ENCODE data around the gene GATA2.

Gene GATA2

DNA sequence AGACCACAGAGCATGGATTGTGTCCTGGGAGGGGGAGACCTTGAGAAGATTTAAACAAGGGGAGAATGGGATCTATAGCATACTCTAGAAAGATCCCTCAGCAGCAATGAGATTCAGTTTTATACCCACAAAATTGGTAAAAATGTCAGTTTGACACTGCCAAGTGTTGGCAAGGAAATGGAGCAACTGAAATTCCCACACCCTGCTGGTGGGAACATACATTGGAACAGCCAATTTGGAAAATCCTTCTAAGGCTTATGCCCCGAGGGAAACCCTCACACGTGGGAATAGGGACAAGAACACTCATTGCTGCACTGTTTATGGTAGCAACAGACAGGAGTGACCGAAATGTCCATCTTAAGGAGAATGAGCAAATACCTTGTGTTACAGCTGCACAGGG is 21.3 kb downstream of the GATA2 start:
- DNase-seq = no peak

DNA sequence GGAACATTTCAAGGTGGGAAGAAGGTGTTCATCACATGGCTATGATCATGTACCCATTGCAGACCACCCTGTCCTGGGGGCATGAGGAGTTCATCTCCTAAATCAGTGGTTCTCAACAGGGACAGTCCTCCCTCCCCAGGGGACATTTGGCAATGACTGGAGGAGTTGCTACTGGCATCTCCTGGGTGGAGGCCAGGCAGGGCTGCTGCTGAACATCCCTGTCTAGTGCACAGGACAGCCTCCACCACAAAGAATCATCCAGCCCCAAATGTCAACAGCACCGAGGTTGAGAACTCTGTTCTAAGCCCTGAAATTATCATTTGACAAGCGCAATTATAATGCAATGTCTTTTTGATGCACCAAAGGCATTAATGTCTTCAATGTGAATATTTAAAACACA is 21.9 kb downstream of the GATA2 start:
- DNase-seq = no peak

DNA sequence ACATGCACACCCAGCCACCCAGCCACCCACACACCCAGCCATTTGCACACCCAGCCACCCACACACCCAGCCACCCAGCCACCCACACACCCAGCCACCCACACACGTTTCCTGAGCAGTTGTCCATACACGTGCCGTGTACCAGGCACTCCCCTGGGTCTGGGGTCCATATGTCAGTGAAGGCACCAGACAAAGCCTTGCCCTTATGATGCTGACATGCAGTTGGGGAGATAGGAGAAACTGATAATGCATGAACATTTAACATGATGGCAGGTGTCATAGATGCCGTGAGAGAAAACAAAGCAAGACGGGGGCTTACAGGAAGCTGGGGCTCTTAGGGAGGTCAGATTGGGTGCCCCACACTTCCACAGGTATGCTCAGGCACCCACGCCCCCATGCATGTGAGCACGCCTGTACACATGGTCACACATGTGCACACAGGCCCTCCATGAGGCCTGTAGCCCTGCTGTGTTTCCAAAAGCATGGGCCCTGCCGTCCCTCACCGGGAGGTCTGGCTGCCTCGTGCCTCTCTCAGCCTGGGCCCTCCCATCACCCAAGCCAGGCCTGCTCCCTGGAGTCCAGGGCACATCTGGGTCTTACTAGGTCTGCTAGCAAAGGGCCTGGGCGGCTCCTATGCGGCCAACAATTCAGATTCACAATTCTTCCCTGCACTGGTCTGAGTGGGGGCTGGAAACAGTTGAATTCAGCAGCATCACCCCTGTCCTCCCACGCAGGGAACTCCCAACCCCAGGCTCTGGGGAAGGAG is 22.7 kb downstream of the GATA2 start:
- no peak for DNase-seq

DNA sequence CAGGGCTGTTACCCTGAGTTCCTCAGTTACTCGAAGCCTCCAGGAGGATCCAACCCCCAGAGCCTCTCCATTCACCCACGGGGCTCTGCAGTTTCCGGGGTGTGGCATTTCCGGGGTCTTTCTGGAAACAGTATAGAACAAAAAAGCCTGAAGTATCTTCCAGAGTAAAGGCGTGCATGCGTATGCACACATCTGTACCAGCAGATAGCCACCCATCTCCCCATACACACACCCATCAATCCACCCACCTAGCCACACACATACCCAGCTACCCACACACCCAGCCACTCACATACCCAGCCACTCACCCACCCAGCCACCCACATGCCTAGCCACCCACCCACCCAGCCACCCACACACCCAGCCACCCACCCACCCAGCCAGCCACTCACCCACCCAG is 23.4 kb downstream of the GATA2 start:
- no peak for DNase-seq

DNA sequence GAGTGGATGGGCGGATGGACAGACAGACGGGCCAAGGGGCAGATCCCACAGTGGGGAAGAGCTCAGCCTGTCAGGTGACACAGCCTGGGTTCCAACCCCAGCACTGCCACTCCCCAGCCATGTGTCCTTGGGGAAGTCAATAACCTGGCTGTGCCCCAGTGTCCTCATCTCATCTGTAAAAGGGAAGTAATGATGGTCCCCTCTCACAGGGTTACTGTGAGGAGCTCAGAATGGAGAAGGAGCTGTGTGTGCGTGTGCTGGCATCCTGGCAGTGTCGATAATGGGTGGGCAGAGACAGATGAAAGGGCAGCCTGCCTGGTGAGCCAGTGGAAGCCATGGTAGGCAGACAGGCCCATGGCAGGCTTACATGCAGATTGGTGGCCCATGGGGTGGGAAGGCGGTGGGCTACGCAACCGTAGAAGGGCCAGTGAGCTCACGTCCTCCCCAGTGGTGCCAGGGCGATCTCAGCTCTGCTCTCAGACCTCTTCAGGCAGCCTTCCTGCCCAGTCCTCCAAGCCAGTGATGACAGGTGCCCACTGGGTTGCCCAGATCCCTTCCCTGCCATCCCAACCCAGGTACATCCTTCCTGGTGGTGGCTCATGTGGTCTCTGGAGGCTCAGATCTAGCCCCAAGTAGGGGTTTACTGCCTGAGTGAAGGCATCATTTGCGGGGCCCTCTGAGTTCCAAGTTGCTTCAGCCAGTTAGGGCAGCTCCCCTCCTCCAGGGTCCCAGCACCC is 24.0 kb downstream of the GATA2 start:
- no peak for DNase-seq

DNA sequence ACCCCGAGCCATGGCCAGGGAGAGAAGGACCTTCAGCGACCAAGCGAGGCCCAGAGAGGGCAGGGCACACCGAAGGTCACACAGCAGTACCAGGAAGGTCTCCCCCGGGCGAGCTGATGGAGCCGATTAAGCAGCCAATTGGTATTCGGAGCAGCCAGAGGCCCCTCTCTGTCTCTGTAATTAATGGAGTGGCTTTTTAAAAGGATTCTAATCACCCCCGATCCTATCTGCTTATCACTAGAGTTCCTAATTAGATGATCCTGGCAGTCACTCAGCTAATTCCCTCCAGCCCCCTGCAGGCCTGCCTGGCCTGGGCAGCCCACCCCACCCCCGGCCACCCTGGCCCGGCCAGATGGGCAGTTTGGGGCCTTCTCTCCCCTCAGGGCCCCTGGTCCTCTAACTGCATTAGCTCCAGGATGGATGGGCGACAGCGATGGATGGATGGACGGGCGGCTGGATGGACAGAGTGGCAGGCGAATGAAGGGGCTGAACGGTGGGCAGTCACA is 24.7 kb downstream of the GATA2 start:
- no peak for DNase-seq

DNA sequence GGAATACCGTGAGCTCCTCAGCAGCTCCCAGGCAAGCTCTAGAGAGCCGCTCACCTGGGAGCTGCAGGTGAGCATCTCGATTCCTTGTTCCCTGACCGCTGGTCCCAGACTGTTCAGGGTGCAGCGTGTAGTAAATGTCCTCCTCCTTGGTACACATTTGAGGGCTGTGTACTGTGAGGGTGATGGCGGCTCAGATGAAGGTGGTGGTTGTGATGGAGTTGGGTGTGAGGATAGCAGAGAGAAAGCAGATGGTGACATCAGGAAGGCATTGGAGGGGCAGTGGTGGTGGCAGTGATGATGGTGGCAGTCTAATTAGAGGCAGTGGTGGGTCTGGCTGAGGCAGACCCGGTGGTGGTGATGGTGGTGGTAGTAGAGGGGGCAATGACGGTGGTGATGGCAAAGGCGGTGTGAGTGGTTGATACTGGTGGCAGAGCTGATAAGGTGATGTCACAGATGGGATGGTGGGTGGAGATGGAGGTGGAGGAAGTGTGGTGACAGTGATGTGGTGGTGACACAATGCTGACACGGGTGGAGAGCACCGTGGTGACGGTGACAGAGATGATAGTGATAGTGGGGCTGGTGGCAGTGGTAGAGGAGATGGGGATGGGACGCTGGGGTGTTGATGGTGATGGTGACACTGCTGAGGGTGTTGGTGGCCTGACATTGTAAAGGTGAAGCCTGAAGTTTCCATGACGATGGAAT is 26.0 kb downstream of the GATA2 start, which contains the start of gene DNAJB8:
Gene DNAJB8 (minus strand): TSS at position 51 of the 702 bp plus-strand sequence. CDS start 3,645 bp downstream, outside the sequence.
- no peak for DNase-seq

DNA sequence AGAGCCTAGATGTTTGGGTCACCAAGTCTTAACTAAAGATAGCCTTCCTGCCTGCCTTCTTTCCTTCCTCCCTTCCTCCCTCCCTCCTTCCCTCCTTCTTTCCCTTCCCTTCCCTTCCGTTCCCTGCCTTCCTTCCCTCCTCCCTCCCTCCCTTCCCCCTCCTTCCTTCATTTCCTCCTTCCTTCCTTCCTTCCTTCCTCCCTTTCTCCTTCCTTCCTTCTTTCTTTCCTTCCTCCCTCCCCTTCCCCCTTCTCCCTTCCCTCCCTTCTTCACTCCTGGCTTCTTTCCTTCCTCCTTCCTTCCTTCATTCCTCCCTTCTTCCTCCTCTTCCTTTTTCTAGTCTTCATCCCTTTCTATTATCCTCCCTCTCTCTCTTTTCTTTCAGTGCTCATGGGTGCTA is 28.3 kb downstream of the GATA2 start:
- no peak for DNase-seq

DNA sequence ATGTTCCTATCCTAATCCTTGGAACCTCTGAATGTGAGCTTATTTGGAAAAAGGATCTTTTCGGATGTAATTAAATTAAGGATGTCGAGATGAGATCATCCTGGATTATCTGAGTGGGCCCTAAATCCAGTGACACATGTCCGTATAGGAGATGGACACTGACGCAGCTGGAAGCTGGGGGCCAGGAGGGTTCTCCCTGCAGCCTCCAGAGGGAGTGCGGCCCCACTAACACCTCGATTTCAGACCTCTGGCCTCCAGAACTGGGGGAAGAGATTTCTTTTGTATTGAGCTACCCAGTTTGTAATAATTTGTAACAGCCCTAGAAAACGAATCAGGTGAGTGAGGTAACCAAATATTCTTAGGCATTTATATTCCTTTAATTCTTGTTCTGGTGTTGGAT is 28.8 kb downstream of the GATA2 start:
- no peak for DNase-seq

DNA sequence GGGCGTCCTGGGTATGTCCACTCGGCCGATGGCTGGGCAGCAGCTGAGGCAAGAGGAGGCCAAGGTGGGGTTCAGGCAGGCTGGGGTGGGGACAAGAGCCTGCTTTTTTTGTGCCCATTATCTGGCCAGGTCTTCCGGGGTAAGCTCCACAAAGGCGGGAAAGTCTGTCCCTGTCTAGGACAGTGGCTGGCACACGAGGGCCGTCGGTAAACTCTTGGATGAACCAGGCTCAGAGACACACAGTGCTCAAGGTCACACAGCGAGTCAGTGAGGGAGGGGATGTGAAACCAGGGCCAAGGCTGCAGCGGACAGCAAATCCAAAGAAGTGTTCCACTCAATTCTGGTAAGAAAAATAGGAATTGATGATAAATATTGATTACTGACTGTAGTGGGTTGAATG is 29.2 kb downstream of the GATA2 start:
- no peak for DNase-seq

DNA sequence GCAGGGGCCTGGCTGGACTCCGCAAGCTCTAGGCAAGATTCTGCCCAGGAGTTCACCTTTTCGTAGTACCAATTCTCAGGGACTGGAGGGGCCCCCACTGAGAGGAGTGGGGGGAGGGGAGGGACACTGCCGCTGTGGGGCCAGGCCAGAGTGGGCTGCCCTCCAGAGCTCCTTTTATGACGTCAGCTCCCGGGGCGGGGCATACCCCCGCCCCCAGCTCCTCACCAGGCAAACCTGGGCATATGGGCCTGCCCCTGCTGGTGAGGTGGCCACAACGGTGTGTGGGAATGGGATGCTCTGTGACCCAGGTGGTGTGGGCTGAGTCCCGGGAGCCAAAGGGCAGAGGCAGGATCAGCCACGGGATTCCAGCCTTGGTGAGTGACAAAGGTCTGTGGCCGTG is 29.6 kb downstream of the GATA2 start:
- DNase-seq = no peak

DNA sequence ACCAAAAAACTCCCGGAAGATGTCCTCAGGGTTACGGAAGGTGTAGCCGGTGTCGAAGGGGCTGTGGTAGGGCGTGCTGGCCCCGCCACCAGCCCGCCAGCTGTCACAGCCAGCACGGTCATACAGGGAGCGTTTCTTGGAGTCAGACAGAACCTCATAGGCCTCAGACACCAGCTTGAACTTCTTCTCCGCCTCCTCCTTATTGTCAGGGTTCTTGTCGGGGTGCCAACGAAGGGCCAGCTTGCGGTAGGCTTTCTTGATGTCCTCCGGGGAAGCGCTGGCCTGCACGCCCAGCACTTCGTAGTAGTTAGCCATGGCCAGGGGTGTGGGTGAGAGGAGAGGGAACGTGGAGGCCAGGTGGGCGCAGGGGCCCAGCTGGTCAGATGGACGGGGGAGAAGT is 30.1 kb downstream of the GATA2 start:
- DNase-seq = no peak

DNA sequence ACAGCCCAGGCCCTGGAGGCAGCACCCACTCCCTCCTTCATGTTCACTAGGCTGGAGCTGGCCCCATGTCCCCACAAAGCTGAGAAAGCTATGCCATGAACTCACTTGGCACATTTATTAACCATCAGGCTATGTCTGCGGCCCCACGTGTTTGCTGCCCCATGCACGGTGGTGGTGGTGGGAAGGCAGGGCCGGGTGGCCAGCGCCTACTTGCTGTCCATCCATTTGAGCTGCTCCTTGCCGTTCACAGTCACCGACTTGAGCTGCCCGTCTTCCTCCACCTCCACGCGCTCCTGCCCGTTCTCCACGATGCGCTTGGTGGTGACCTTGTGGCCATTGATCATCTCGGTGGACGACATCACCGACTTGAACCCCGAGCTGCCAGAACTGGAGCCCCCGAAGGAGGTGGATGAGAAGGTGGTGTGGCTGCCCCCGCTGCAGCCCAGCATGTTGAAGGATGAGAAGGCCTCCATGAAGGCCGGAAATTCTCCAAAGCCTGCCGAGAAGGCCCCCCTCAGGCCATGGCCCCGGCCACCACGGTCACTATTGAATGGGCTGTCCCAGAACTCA is 30.6 kb downstream of the GATA2 start:
- DNase-seq = no peak

DNA sequence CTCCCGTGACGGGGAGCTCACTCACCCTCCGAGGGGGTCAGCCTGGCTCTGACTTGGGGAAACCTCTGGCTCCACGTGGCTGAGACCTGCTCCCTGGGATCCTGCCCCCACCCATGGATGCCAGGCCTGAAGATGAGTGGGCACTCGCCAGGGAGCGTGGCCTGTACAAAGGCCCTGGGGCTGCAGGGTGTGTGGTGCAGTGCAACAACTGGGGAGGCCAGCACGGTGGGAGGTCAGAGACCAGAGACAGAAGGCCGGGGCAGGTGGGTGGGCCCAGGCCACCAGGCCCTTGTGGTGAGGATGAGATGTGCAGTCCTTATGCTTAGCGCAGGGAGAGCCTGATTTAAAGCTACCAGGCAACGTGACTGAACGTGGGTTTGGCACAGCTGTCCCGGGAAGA is 31.3 kb downstream of the GATA2 start:
- no peak for DNase-seq

DNA sequence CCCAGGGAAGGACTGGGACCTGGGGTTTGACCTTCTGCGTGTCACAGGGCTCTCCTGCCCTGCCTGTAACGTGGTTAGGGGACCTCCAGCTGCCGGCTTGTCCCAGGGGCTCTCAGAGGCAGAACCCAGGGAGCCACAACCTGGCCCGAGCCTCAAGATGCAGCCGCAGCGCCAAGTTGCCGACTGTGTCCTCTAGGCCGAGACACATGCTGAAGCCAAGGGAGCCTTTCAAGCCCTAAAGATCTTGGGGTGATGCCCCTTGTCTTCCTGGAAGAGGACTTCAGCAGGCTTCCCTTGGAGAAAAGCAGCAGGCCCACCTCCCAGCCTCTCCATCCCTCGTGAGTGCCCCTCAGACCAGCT is 33.6 kb downstream of the GATA2 start:
- DNase-seq = no peak

DNA sequence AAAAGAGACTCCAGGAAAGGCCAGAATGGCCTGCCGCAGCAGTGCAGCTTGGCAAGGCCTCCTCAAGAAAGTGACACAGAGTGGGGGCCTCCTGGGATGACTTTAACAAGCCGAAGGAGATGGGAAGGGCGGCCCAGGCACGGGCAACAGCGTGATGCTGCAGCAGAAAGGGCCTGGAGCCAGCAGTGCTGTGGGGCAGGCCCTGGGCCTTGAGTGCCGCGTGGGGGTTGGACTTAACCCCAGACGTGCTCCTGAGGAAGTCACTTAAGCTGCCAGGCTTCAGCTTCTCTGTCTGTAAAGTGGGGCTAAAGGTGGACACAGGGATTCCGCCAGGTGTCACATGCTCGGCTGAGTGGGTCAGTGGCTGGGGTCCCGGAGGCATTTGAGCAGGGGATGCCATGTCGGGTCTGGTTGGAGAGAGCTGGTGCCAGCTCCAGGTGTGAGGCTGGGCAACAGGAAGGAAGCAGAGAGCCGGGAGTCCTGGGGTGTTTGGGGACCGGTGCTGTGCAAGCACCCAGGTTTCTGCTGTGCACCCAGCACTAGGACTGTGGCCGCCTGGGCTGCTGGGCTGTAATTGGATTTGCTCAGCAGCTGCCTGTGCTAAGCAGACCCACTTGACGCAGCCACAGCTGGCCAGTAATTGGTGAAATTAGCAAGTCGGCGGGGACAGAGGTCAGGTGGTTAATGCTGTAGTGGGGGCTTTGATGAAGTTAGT is 34.1 kb downstream of the GATA2 start:
- no peak for DNase-seq

DNA sequence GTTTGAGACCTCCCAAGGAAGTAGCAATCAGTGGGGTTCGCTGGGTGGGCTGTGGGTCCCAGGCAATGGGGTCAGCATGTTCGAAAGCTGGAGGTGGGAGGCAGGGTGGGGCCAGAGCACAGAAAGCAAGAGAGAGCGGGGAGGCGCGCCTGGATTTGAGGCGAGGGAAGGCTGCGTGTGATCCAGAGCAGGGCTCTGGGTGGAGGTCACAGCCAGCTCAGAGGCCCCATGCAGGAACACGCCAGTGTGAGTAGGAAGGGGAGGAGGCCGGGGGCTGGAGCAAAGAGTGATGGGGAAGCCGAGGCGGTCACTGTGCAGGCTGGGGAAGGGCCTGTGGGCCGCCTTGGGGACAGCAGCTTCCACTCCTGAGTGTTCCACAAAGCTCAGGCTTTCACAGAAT is 35.1 kb downstream of the GATA2 start:
- DNase-seq = no peak

DNA sequence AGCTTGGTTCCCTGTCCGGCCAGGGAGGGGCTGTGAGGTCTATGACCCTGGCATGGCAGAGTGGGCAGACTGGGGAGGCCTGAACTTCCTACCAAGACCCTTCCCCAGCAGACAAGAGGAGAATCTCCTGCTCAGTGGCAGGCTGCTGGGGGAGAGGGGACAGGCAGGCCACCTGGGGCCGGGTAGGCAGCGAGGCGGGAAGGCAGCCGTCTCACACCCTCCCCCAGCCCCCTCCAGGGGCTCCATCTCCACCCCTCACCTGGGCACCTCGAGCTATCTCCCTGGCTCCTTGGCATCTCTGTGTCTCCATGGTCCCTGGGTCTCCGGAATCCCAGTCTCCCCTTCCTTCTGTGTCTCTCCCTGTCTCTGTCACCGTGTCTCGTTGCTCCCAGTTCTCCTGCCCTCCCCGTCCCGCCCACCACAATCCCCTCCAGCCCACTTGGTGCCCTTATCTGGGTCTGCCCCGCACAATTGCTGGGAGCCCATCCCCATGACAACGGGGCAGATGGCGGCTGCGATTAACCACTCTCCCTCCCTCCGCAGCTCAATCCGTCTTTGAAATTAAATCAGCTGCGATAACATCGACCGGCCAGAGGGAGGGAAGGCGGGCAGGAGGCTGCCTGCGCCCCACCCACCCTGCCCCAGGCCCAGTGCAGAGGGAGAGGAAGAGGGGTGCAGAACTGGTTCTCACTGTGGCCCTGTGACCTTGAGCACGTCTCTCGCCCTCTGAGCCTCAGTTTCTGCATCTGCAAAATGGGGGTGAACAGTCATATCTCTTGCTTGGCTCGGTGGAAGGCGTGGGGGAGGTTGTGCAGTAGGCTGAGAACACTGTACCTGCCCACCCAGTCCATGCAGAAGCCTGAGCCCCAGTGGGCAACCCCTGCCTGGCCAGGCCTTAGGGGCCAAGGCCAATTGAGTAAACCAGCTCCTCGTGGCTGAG is 36.0 kb downstream of the GATA2 start:
- no peak for DNase-seq

DNA sequence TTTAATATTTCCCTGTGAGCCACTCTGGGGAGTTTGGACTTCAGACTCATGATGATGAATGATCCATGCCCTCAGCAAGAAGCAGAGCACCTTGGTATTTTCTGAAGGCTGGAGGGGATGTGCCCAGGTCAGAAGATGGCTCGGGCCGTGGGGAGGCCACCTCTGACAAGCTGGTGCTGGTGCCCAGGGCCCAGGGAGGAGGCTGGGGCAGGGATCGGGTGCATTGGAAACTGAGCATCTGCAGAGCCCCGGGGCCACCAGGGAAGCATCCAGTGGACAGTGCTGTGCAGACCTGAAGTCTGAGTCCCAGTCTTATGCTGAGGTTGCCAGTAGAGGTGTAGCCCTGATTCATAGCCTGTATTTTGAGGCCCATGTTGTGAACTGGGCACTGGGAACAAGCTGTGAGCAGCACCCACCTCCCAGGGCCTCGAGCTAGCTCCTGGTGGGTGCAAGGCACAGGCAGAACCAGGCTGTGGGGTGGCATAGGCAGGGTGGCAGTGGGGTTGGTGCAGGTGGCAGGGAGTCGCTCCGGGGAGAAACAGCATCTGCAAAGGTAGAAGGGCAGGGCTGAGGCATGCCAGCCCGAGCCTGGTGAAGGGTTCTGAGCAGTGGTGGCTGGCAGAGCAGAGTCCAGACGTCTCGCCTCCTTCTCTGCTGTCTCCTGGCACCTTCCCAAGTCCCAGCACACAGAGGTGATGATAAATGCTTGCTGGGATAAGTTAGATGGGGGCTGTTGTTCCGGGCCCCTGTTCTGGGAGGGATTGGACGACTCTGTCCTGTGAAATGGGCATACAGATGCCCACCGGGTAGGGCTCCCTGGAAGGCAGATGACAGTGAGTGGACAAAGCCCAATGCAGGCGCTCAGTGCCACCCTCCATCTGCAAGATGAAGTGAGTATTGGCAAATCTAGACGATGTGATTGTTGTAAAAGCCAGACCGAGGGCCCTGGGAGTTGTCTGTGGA is 36.9 kb downstream of the GATA2 start:
- DNase-seq = no peak

DNA sequence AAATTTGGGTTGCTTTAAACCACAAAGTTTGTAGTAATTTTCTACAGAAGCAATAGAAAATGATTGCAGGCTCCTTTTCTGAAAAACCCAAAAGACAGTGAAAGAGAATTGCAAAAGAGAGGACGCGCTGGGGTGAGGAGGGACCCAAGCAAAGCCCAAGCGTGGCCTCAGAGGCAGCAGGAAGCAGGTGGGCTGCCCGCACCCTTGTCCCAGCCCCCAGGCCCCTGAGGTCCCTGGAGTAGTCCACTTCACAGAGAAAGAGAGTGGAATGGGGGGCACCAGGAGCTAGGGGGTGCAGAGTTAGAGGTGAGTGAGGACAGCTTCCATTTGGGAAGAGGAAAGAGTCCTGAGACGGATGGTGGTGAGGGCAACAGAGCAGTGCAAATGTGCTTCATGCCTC is 37.9 kb downstream of the GATA2 start:
- DNase-seq = no peak

DNA sequence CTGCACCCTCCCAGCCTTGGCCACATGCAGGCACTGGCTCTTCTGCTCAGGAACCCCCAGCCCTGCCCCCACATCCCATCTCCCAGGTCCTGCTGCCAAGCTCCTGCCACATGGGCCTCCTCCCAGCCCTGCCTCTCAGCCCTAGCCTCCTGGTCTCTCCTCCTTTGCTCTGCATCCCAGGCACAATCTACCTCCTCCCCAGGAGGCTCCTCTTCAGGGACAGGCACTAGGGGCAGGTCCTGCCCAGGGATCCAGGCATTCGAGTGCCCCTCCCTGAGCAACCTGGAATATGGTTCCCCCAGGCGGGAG is 38.7 kb downstream of the GATA2 start:
- DNase-seq = no peak
